GM19035 (cell line): Measurements from ENCODE around the gene IAPP.
"Not testable (repeated sequence)": the region's sequence is repeated elsewhere in the genome, so short reads cannot be mapped to it uniquely, and the experiment has no call there.

Experiments used
- ATAC-seq: cut with Tn5 transposase; IDR thresholded peaks from one replicate; pipeline ENCODE4 v1.9.1; 2021; ENCODE audit not compliant: unreplicated experiment

The IAPP gene

GRCh38 chr12:21370845-21371449, 1.8 kb upstream of the IAPP start:
- ATAC-seq: no peak

GRCh38 chr12:21379218-21379617, 6.5 kb downstream of the IAPP start:
- no peak for ATAC-seq

GRCh38 chr12:21381320-21381719, 8.6 kb downstream of the IAPP start:
- ATAC-seq: not testable (repeated sequence)

GRCh38 chr12:21384261-21384660, 11.6 kb downstream of the IAPP start:
- ATAC-seq: no peak

GRCh38 chr12:21387174-21387573, 14.5 kb downstream of the IAPP start:
- no peak for ATAC-seq

GRCh38 chr12:21392384-21392783, 19.7 kb downstream of the IAPP start:
- ATAC-seq: no peak

GRCh38 chr12:21394828-21395626, 22.3 kb downstream of the IAPP start:
- not testable (repeated sequence) for ATAC-seq

- no peak for ATAC-seq
Measured at GRCh38 chr12:21413369-21414277, 40.9 kb downstream of the IAPP start.

GRCh38 chr12:21416511-21417121, 43.9 kb downstream of the IAPP start:
- ATAC-seq: no peak

- ATAC-seq: not testable (repeated sequence)
Measured at GRCh38 chr12:21418398-21418797, 45.7 kb downstream of the IAPP start.

- not testable (repeated sequence) for ATAC-seq
Measured at GRCh38 chr12:21419009-21419699, 46.5 kb downstream of the IAPP start.

- no peak for ATAC-seq
Measured at GRCh38 chr12:21428241-21428640, 55.5 kb downstream of the IAPP start.
